HepG2 (cell line): Measurements from ENCODE around the gene STMN3. TPM values are rescaled to one million over a fixed set of nuclear protein-coding genes. Genes with fewer than 3 reads are reported as not detected.

Experiments
- EZH2 ChIP-seq: conservative IDR thresholded peaks from 2 replicates; pipeline ENCODE4 v1.6.1; 2012; ENCODE audit warnings: mild to moderate bottlenecking, low read depth, low read length, moderate library complexity
- FOSL2 ChIP-seq: sonication (generic); formaldehyde crosslinking; IDR thresholded peaks from 2 replicates; pipeline ENCODE4 v1.4.0; 2020; ENCODE audit warnings: missing genetic modification reagents
- FOXO1 ChIP-seq: sonication (generic); formaldehyde crosslinking; IDR thresholded peaks from 2 replicates; pipeline ENCODE4 v1.4.0; 2020; ENCODE audit warnings: missing genetic modification reagents
- MYNN ChIP-seq: sonication (generic); formaldehyde crosslinking; IDR thresholded peaks from 2 replicates; pipeline ENCODE4 v1.4.0; 2020; ENCODE audit warnings: mild to moderate bottlenecking, low read depth, missing genetic modification reagents
- NFYC ChIP-seq: IDR thresholded peaks from 2 replicates; pipeline ENCODE4 v1.6.1; 2016; ENCODE audit warnings: missing genetic modification reagents, missing compliant biosample characterization
- PBX2 ChIP-seq: IDR thresholded peaks from 2 replicates; pipeline ENCODE4 v1.6.1; 2016; ENCODE audit warnings: control low read depth
- PLRG1 ChIP-seq: fragments of 450-650 bp; conservative IDR thresholded peaks from 2 replicates; pipeline ENCODE4 v1.6.1; 2016
- POLR2AphosphoS5 ChIP-seq: IDR thresholded peaks from 2 replicates; pipeline ENCODE4 v1.6.1; 2012; ENCODE audit warnings: low read depth, low read length
- ZBTB14 ChIP-seq: sonication (generic); formaldehyde crosslinking; IDR thresholded peaks from 2 replicates; pipeline ENCODE4 v1.4.0; 2020; ENCODE audit warnings: missing genetic modification reagents
- ZFYVE20 ChIP-seq: sonication (generic); formaldehyde crosslinking; IDR thresholded peaks from 2 replicates; pipeline ENCODE4 v1.8.0; 2023; ENCODE audit warnings: low read depth, mild to moderate bottlenecking, moderate library complexity, missing genetic modification reagents, borderline replicate concordance
- ZMYM2 ChIP-seq: sonication (generic); formaldehyde crosslinking; IDR thresholded peaks from 2 replicates; pipeline ENCODE4 v1.8.0; 2022; ENCODE audit warnings: mild to moderate bottlenecking, missing genetic modification reagents
- ZNF318 ChIP-seq: sonication (generic); formaldehyde crosslinking; IDR thresholded peaks from 2 replicates; pipeline ENCODE4 v1.4.0; 2020; ENCODE audit warnings: mild to moderate bottlenecking, missing genetic modification reagents
- ZNF891 ChIP-seq: sonication (generic); formaldehyde crosslinking; IDR thresholded peaks from 2 replicates; pipeline ENCODE4 v1.5.0; 2020; ENCODE audit warnings: mild to moderate bottlenecking, missing genetic modification reagents
- polyA plus RNA-seq, 8 experiments: library from polyadenylated mRNA; depleted of rRNA in 3 of 8; stranded (reverse) in 7 of 8; unstranded in 1 of 8; fragments of >200 nt; fragmentation: Illumina TruSeq in 4 of 8; extraction: Trizol in 4 of 8; gene quantifications; 2 replicates each; pipeline versions ENCODE4 v1.2.1 to v1.2.3, GENCODE V29; 2011 to 2016; ENCODE audit warnings: low read depth in 4 of 8, missing spikeins in 1 of 8, mixed read lengths in 1 of 8; ENCODE audit not compliant: insufficient read depth in 1 of 8
- total RNA-seq, 5 experiments: library from RNA; depleted of rRNA; stranded (reverse); fragments of >200 nt; fragmentation: Illumina TruSeq; extraction: Trizol; gene quantifications; 2 replicates each; pipeline ENCODE4 v1.2.3, GENCODE V29; 2016; ENCODE audit warnings: low read depth in 1 of 5
- TF ChIP-seq, protein P1 (sequence below): fragments of 450-650 bp; IDR thresholded peaks from 2 replicates; pipeline ENCODE4 v1.6.1; 2017
- TF ChIP-seq, protein P2 (sequence below): IDR thresholded peaks from 2 replicates; pipeline ENCODE4 v1.6.1; 2016; ENCODE audit warnings: missing biosample characterization, missing genetic modification reagents, low read depth

The STMN3 gene
- total and polyA plus RNA-seq, 2 of the 13 experiments (the other 11 are each of a cell fraction or from before 2014, with no cell fraction given), result 21.0 to 48.3 TPM

DNA sequence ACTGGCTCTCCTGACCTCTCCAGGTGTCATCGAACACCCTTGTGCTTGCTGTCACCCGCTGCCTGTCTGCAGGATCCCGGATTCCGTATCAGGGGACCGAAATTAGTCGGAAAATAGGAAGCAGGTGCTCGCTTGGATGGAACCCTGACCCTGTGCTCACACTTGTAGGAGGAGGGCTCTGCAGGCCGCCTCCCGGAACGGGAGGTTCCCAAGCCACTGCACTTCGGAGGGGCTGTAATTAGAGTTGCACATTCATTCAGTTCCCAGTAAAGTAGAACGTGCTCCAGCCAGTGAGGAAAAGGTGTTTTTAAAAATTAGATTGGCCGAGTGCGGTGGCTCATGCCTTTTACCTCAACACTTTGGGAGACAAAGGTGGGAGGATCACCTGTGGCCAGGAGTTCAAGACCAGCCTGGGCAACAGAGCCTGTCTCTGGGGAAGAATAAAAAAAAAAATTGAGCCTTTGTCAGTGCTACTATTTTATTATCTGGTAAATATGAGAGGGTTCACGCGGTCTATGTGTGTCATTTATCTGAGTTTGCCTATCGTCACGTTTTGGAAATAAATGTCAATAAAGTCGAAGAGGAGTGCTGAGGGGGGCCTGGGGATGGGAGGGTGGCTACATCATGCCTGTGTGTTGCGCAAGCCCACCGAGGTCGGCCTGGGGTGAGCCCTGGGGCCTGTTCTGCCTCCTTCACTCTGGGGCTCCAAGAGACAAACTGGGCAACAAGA is 24.8 kb downstream of the STMN3 start (continued):
- TF ChIP-seq ZNF318 (CRISPR knock-in tag), result no peak; the same call in 1 of the 2 replicates
- TF ChIP-seq EZH2, result no peak
- no peak for TF ChIP-seq ZNF891 (CRISPR knock-in tag)
- TF ChIP-seq FOXO1 (CRISPR knock-in tag), result peak; percentile 88
- TF ChIP-seq ZBTB14, result peak; percentile 90
- TF ChIP-seq ZFYVE20, result no peak
- TF ChIP-seq, protein P1, sequence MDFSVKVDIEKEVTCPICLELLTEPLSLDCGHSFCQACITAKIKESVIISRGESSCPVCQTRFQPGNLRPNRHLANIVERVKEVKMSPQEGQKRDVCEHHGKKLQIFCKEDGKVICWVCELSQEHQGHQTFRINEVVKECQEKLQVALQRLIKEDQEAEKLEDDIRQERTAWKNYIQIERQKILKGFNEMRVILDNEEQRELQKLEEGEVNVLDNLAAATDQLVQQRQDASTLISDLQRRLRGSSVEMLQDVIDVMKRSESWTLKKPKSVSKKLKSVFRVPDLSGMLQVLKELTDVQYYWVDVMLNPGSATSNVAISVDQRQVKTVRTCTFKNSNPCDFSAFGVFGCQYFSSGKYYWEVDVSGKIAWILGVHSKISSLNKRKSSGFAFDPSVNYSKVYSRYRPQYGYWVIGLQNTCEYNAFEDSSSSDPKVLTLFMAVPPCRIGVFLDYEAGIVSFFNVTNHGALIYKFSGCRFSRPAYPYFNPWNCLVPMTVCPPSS, result no peak
- peak; percentile 84 for TF ChIP-seq ZMYM2 (CRISPR knock-in tag)
- no peak for TF ChIP-seq PBX2 (CRISPR knock-in tag)
- TF ChIP-seq POLR2AphosphoS5, result peak; percentile 78
- no peak for TF ChIP-seq PLRG1
- TF ChIP-seq FOSL2 (CRISPR knock-in tag), result peak; percentile 43
- peak; percentile 63; the same call in 1 of the 2 replicates for TF ChIP-seq NFYC (CRISPR knock-in tag)
- peak; percentile 95 for TF ChIP-seq MYNN (CRISPR knock-in tag)
- TF ChIP-seq, protein P2, sequence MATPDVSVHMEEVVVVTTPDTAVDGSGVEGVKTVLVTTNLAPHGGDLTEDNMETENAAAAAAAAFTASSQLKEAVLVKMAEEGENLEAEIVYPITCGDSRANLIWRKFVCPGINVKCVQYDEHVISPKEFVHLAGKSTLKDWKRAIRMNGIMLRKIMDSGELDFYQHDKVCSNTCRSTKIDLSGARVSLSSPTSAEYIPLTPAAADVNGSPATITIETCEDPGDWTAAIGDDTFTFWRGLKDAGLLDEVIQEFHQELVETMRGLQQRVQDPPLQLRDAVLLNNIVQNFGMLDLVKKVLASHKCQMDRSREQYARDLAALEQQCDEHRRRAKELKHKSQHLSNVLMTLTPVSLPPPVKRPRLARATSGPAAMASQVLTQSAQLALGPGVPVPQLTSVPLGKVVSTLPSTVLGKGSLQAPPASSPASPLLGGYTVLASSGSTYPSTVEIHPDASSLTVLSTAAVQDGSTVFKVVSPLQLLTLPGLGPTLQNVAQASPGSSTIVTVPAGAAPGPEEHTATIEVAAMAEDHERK (CRISPR knock-in tag), result peak; percentile 82
